ENCODE data around the gene ARFGAP1. TPM values are rescaled to one million over a fixed set of nuclear protein-coding genes. Genes with fewer than 3 reads are reported as not detected.

The ARFGAP1 gene
- total RNA-seq, 1 experiment from 2014 or later: 207 TPM

- Mint-ChIP-seq H3K4me1 (peaks cover 16% of the 10 kb centered on the region), H3K36me3 (no peaks in the 10 kb centered on the region), H3K27ac (no peak overlapping the region), H3K4me3 (no peak overlapping the region), H3K27me3 (ENCODE audit: low read depth) (peaks cover 16% of the 10 kb centered on the region), H3K9me3 (peaks cover 9% of the 10 kb centered on the region)
- TF ChIP-seq ZMAT4 (CRISPR knock-in tag; IDR thresholded peaks at IDR 0.05) (no peak), ZBTB21 (CRISPR knock-in tag; IDR thresholded peaks at IDR 0.05; ENCODE audit: borderline replicate concordance) (no peak), RELA (CRISPR knock-in tag; IDR thresholded peaks at IDR 0.05; ENCODE audit: borderline replicate concordance) (no peak), ZNF423 (CRISPR knock-in tag; IDR thresholded peaks at IDR 0.05) (no peak), CREB1 (CRISPR knock-in tag; IDR thresholded peaks at IDR 0.05) (no peak), NFATC4 (CRISPR knock-in tag; IDR thresholded peaks at IDR 0.05) (no peak)
- ChIA-PET CTCF (no interaction called here), POLR2A (no interaction called here)
- ATAC-seq (no peak), DNase-seq (ENCODE audit: low spot score) (no peak)
Observed at GRCh38 chr20:63298731-63299312, 26.2 kb downstream of the ARFGAP1 start.

- Mint-ChIP-seq H3K4me3 (no peak overlapping the region), H3K4me1 (0 out of 2 replicates have a peak, but pooled peaks cover 2% of the 10 kb centered on the region), H3K9me3 (peaks cover 9% of the 10 kb centered on the region), H3K27me3 (ENCODE audit: low read depth) (peaks cover 12% of the 10 kb centered on the region), H3K36me3 (no peaks in the 10 kb centered on the region), H3K27ac (no peak overlapping the region)
- POLR2A ChIA-PET: no interaction called here
- CTCF ChIA-PET: no interaction called here
- TF ChIP-seq AR (CRISPR knock-in tag; IDR thresholded peaks at IDR 0.05) (no peak), ZBTB21 (CRISPR knock-in tag; IDR thresholded peaks at IDR 0.05; ENCODE audit: borderline replicate concordance) (no peak), CTCF (IDR thresholded peaks at IDR 0.05) (no peak), SP1 (CRISPR knock-in tag; conservative IDR thresholded peaks at IDR 0.05) (no peak), RORB (CRISPR knock-in tag; IDR thresholded peaks at IDR 0.05) (no peak), CDX4 (CRISPR knock-in tag; IDR thresholded peaks at IDR 0.05; ENCODE audit: borderline replicate concordance) (no peak), PRRX2 (CRISPR knock-in tag; IDR thresholded peaks at IDR 0.05) (no peak), IRF2 (CRISPR knock-in tag; IDR thresholded peaks at IDR 0.05; ENCODE audit: borderline replicate concordance, low read depth) (no peak), ZNF425 (CRISPR knock-in tag; conservative IDR thresholded peaks at IDR 0.05) (no peak), TEAD1 (CRISPR knock-in tag; IDR thresholded peaks at IDR 0.05) (no peak), ATF1 (CRISPR knock-in tag; IDR thresholded peaks at IDR 0.05) (no peak), MXD4 (CRISPR knock-in tag; IDR thresholded peaks at IDR 0.05; ENCODE audit: borderline replicate concordance) (no peak), ESRRA (CRISPR knock-in tag; IDR thresholded peaks at IDR 0.05; ENCODE audit: borderline replicate concordance) (no peak), STAT6 (CRISPR knock-in tag; conservative IDR thresholded peaks at IDR 0.05; ENCODE audit: low read depth) (no peak), ERG (CRISPR knock-in tag; IDR thresholded peaks at IDR 0.05) (no peak), RELA (CRISPR knock-in tag; IDR thresholded peaks at IDR 0.05; ENCODE audit: borderline replicate concordance) (no peak), CREM (CRISPR knock-in tag; IDR thresholded peaks at IDR 0.05) (no peak)
- ATAC-seq (no peak), DNase-seq (ENCODE audit: low spot score) (no peak)
Observed at GRCh38 chr20:63301671-63302070, 29.1 kb downstream of the ARFGAP1 start.
